ENCODE results near the gene ERN2. TPM values are rescaled to one million over a fixed set of nuclear protein-coding genes. Genes with fewer than 3 reads are reported as not detected.
"Not testable (repeated sequence)": the region's sequence is repeated elsewhere in the genome, so short reads cannot be mapped to it uniquely, and the experiment has no call there.

The ERN2 gene
- total RNA-seq, 1 donor from 2014 or later, result not detected

- H3K27ac Mint-ChIP-seq (ENCODE audit: unreplicated experiment), result no peak overlapping the region
- no peaks in the 10 kb centered on the region for H3K4me1 Mint-ChIP-seq
- DNase-seq (ENCODE audit: low read depth, low spot score), result no peak
- H3K27me3 Mint-ChIP-seq (ENCODE audit: low read depth), result peaks cover 63% of the 10 kb centered on the region
- H3K9me3 Mint-ChIP-seq, result peaks cover 7% of the 10 kb centered on the region
- no peak overlapping the region for H3K4me3 Mint-ChIP-seq
- TF ChIP-seq CTCF (conservative IDR thresholded peaks at IDR 0.05), result no peak
- H3K36me3 Mint-ChIP-seq (ENCODE audit: low read depth), result no peaks in the 10 kb centered on the region
Measured at GRCh38 chr16:23753908-23754593, 41.0 kb upstream of the ERN2 start.

DNA sequence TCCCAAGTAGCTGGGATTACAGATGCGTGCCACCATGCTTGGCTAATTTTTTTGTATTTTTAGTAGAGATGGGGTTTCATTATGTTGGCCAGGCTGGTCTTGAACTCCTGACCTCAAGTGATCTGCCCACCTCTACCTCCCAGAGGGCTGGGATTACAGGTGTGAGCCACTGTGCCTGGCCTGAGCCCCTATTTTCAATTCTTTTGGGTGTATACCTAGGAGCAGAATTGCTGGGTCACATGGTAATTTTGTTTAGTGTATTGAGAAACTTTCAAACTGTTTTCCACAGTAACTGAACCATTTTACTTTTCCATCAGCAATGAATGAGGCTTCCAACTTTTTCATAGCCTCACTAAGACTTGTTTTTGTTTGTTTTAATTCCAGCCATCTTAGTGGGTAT, 38.0 kb upstream of the ERN2 start:
- not testable (repeated sequence) for DNase-seq (ENCODE audit: low read depth, low spot score); H3K4me3 Mint-ChIP-seq; H3K9me3 Mint-ChIP-seq; H3K4me1 Mint-ChIP-seq; H3K27ac Mint-ChIP-seq (ENCODE audit: unreplicated experiment); H3K36me3 Mint-ChIP-seq (ENCODE audit: low read depth)
- H3K27me3 Mint-ChIP-seq (ENCODE audit: low read depth), result peaks cover 56% of the 10 kb centered on the region

- Mint-ChIP-seq H3K27me3 (ENCODE audit: low read depth) (peaks cover 61% of the 10 kb centered on the region), H3K36me3 (ENCODE audit: low read depth) (no peaks in the 10 kb centered on the region), H3K9me3 (no peaks in the 10 kb centered on the region), H3K4me3 (no peak overlapping the region), H3K27ac (ENCODE audit: unreplicated experiment) (no peak overlapping the region), H3K4me1 (no peaks in the 10 kb centered on the region)
- no peak for TF ChIP-seq CTCF (conservative IDR thresholded peaks at IDR 0.05)
- DNase-seq (ENCODE audit: low read depth, low spot score), result no peak
Measured at GRCh38 chr16:23748630-23749029, 35.6 kb upstream of the ERN2 start.

DNA sequence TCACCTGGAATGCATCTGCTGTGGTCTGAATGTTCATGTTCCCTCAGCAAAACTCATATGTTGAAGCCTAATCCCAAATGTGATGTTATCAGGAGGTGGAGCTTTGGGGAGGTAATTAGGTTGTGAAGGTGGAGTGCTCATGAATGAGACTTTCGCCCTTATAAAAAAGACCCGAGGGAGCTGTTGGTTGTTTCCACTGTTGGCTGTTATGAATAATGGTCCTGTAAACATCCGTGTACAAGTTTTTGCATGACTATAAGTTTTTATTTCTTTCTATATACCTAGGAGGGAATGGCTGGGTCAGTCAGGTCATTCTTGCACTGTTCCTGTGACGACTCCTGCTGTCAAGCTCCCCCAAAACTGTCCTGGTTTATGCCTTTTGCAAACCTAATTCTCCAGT, 32.2 kb upstream of the ERN2 start:
- H3K9me3 Mint-ChIP-seq, result no peaks in the 10 kb centered on the region
- TF ChIP-seq CTCF (conservative IDR thresholded peaks at IDR 0.05), result no peak
- H3K4me3 Mint-ChIP-seq, result no peak overlapping the region
- no peaks in the 10 kb centered on the region for H3K36me3 Mint-ChIP-seq (ENCODE audit: low read depth)
- no peak overlapping the region for H3K27ac Mint-ChIP-seq (ENCODE audit: unreplicated experiment)
- peaks cover 65% of the 10 kb centered on the region for H3K27me3 Mint-ChIP-seq (ENCODE audit: low read depth)
- H3K4me1 Mint-ChIP-seq, result no peaks in the 10 kb centered on the region
- DNase-seq (ENCODE audit: low read depth, low spot score), result no peak

DNA sequence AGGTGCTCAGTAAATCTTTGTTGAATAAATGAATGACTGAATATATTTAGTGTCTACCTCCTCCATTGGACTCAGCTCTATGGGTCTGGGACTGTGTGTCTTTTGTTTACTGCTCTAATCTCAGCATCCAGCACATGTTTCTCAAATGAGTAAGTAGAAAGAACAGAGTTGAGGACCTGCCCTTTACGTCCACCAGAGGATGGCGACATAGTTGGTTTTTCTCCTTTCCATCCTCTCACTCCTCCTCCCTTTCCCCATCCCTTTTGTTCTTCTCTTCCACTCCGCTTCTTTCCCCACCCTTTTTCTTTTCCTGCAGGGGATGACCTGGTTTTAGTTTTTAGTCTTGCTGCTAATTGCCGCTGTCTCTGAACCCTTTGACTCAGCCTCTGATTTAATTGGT, 29.7 kb upstream of the ERN2 start:
- H3K36me3 Mint-ChIP-seq (ENCODE audit: low read depth), result no peaks in the 10 kb centered on the region
- no peak overlapping the region for H3K27ac Mint-ChIP-seq (ENCODE audit: unreplicated experiment)
- DNase-seq (ENCODE audit: low read depth, low spot score), result no peak
- H3K27me3 Mint-ChIP-seq (ENCODE audit: low read depth), result peaks cover 68% of the 10 kb centered on the region
- TF ChIP-seq CTCF (conservative IDR thresholded peaks at IDR 0.05), result no peak
- H3K4me1 Mint-ChIP-seq, result no peaks in the 10 kb centered on the region
- H3K4me3 Mint-ChIP-seq, result no peak overlapping the region
- no peaks in the 10 kb centered on the region for H3K9me3 Mint-ChIP-seq

DNA sequence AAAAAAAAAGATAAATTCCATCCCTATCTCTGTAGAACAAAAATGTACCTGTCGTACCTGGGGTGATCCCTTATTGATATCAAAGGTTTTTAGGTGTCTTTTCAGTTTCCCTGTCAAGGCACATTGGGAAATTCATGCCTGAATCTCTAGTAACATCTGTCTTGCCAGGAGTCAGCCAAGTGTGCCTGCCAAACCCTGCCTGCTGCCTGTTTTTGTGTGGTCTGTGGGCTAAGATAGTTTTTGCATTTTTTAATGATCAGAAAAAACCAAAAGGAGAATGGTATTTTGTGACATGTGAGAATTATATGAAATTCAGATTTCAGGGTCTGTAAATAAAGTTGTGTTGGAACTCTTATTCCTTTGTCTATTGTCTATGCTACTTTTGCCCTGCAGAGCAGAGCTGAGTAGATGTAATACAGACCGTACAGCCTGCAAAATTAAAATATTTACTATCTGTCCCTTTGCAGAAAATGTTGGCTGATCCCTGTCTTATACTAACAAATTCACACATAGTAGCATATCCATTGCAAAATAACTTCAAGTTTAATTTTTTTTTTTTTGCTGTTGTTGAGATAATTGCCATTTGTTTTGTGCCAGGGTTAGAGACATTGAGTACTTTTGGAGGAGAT, 28.8 kb upstream of the ERN2 start:
- Mint-ChIP-seq H3K27ac (ENCODE audit: unreplicated experiment) (no peak overlapping the region), H3K9me3 (no peaks in the 10 kb centered on the region), H3K4me1 (no peaks in the 10 kb centered on the region), H3K4me3 (no peak overlapping the region), H3K36me3 (ENCODE audit: low read depth) (no peaks in the 10 kb centered on the region), H3K27me3 (ENCODE audit: low read depth) (peaks cover 61% of the 10 kb centered on the region)
- TF ChIP-seq CTCF (conservative IDR thresholded peaks at IDR 0.05), result no peak
- no peak for DNase-seq (ENCODE audit: low read depth, low spot score)
